ENCODE measurements around the gene ZCWPW1.

Gene ZCWPW1

DNA sequence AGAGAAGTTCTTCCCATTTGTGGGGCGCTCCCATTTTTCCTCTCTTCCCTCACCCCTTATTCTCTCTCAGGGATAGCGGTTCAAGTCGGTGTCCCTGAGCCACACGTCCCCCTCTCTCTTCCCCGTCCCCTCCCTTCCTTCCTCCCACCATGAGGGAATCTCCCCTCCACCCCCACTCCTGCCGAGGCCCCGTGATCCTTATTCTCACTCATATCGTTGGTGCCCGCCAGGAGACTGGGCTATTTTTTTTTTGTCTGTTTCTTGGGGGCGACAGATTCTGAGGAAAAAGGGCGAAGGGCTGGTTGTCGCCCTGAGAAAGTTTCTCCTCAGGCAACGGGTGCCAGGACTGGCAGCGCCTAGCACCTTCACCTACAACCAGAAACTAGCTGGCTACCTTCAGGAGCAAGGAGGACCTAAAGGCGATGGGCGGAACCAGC is 723 bp downstream of the ZCWPW1 start:
- peak overlapping the region; percentile 100 for H3K27ac ChIP-seq
- TF ChIP-seq, protein P1, sequence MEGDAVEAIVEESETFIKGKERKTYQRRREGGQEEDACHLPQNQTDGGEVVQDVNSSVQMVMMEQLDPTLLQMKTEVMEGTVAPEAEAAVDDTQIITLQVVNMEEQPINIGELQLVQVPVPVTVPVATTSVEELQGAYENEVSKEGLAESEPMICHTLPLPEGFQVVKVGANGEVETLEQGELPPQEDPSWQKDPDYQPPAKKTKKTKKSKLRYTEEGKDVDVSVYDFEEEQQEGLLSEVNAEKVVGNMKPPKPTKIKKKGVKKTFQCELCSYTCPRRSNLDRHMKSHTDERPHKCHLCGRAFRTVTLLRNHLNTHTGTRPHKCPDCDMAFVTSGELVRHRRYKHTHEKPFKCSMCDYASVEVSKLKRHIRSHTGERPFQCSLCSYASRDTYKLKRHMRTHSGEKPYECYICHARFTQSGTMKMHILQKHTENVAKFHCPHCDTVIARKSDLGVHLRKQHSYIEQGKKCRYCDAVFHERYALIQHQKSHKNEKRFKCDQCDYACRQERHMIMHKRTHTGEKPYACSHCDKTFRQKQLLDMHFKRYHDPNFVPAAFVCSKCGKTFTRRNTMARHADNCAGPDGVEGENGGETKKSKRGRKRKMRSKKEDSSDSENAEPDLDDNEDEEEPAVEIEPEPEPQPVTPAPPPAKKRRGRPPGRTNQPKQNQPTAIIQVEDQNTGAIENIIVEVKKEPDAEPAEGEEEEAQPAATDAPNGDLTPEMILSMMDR (conservative IDR thresholded peaks at IDR 0.05) = no peak

DNA sequence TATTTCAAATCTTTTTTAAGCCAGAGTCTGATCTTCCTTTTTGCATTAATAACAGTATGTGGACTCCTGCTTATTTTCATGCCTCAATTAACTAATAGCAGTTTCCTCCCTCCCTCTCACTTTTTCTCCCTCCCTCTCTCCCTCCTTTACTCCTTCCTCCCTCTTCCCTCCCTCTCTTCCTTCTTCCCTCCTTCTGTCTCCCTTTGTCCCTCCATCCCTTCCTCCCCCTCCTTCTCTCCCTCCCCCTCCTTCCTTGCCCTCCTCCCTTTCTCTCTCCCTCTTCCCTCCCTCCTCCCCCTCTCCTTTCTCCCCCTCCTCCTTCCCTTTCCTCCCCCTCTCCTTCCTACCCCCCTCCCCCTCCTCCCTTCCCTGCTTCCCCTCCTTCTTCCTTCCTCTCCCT is 2.0 kb downstream of the ZCWPW1 start:
- TF ChIP-seq, protein P1 (conservative IDR thresholded peaks at IDR 0.05) = no peak
- H3K27ac ChIP-seq = no peak overlapping the region

DNA sequence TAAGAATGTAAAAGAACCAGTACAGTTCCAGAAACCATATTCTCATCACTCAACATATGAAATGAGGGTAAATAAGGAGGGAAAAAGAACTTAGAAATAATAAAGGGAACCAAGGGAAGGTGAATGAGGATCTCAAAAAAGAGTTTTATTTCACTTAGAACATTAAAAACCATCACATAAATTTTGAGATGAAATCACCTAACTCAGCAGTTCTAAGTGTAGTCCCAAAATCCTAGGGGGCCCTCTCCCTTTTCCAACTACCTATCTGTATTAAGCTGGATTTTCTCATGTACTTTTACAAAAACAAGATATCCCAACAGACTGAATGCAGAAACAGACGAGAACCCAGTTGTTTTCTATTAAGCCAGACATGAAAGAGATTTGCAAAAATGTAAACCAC is 3.2 kb downstream of the ZCWPW1 start:
- TF ChIP-seq, protein P1 (conservative IDR thresholded peaks at IDR 0.05) = no peak
- H3K27ac ChIP-seq = no peak overlapping the region

DNA sequence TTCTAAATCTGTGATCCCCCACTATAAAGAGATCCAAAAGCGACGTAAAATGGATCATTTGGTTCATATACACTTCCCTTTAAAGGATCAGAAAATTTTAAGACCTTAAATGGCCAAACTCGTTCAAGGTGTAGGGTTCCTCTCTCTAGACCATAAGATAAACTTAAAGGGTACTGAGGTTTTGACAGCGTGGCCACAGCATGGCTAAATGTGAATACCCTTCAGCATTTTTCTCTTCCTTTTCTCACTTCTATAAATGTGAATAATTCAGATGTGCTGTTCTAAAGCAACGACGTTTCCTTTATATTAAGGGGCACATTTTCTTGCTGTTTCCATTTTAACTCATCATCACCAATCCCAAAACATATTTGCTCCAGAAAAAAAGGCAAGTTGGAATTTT is 5.2 kb downstream of the ZCWPW1 start:
- TF ChIP-seq, protein P1 (conservative IDR thresholded peaks at IDR 0.05) = no peak
- no peak overlapping the region for H3K27ac ChIP-seq

DNA sequence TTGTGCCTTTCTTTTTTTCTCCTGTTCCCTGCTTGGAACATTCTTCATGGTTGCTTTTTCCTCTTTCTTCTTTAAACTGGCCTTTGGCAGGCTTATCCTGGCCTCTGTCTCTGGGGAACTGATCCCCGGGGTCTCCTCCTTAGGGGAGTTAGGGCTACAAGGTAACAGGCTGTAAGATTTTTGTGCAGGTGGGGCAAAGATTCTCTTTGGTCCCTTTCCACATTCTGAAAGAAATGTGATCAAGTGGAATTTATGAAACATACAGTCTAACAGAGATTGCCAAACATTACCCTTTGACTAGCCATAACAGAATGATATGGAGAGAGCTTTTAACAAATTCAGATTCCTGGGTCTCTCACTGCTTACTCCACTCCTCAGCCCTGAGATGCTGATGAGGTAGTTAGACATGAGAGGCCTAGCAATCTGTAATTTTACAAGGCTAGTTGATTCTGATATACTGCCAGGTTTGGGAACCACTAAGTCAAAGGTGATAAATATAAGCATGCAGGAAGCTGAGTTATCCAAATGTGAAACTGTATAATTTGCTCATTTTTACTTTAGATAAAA is 8.8 kb downstream of the ZCWPW1 start:
- no peak overlapping the region for H3K27ac ChIP-seq

DNA sequence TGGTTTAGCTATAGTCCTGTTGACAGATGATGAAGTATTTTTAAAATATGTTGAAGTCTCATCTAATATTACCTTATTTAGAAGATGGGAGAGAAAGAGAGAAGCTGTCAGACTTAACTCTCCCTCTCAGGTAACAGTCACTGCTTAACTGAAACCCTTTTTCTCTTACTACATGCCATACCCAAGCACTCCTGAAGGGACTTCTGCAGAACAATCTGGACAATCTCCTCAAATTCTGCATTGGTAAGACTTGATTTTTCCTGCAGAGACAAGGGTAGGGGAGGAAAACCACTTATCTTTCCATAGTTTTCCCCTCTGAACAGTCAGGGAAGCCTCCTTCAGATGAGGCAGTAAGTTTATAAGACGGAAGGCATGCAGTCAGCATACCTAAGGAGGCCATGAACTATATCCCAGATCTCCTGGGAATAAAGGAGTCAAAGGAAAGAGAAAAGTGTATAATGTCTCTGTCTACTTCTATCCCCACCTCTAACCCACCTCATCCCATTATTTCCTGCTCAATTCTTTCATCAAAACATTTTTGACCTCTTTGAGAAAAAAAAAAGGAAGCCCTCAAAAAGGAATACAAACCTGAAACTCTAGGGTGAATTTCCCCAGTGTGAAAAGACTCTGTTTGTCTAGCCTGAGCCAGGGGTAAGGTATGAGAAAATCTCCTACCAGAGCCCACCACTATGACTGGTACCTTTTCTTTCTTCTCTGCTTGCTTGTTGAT is 9.4 kb downstream of the ZCWPW1 start:
- no peak overlapping the region for H3K27ac ChIP-seq
- TF ChIP-seq, protein P1 (conservative IDR thresholded peaks at IDR 0.05) = no peak

More for the DNA sequence above, 8.8 kb downstream of the ZCWPW1 start:
- TF ChIP-seq, protein P1 (conservative IDR thresholded peaks at IDR 0.05) = no peak

DNA sequence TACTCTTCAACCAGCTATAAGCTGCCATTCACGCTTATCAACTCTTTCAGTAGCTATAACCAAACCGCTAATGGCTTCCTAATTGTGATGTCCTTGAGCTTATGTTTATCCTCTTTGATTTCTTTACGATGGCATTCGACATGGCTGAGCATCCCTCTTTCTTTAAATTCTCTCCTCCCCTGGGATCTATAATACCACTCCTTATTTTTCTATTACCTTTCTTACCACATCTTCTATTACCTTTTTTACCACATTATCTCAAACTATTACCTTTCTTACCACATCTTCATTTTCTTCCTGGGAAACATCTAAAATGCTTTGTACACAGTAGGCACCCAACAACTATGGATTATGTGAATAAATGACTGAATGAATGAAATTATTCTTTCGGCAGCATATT is 13.1 kb downstream of the ZCWPW1 start:
- no peak overlapping the region for H3K27ac ChIP-seq
- TF ChIP-seq, protein P1 (conservative IDR thresholded peaks at IDR 0.05) = no peak

Data from VCaP (cell line).